ENCODE data around the gene STX16.

Gene STX16

GRCh38 chr20:58717278-58718091 lies 66.4 kb downstream of the STX16 start:
- DNase-seq (ENCODE audit: low spot score): no peak
- ChIA-PET CTCF (interaction anchor here (0.6 to 0.8 kb wide), 2 partner anchors 11 to 954 kb away, joined by 3 to 7 read pairs; no protein-coding TSS in a partner anchor), POLR2A (ENCODE audit: low non-redundant PET) (no interaction called here)
- TF ChIP-seq CTCF (conservative IDR thresholded peaks at IDR 0.05; ENCODE audit: low read depth): no peak
- no peak overlapping the region for H3K27ac ChIP-seq

- DNase-seq (ENCODE audit: low spot score): no peak
- TF ChIP-seq CTCF (conservative IDR thresholded peaks at IDR 0.05; ENCODE audit: low read depth): no peak
- no peak overlapping the region for H3K27ac ChIP-seq
- ChIA-PET CTCF (no interaction called here), POLR2A (ENCODE audit: low non-redundant PET) (no interaction called here)
These were observed 67.1 kb downstream of the STX16 start for GRCh38 chr20:58718121-58718563.

DNA sequence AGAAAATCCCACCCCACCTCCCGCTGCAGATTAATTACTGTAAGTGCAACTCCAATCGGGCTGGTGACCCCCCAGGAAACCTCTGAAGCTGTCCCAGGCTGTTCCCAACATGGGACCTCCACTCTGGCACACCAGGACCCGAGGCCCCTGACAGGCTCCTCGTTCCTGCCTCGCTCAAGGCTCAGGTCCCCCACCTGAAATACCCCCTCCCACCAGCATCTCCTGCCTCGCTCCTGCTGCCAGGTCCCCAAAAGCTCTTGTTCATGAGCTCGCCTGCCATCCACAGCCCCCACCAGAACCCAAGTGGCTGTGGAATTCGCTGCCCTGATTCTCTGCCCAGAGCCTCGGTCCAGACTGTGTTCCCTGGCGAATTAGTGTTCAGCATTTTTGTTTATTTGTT lies 67.6 kb downstream of the STX16 start:
- ChIA-PET CTCF (interaction anchor here (0.6 to 0.7 kb wide), 3 partner anchors 15 to 667 kb away, joined by 3 to 4 read pairs (median 4); no protein-coding TSS in a partner anchor), POLR2A (ENCODE audit: low non-redundant PET) (no interaction called here)
- no peak overlapping the region for H3K27ac ChIP-seq
- no peak for DNase-seq (ENCODE audit: low spot score)
- no peak for TF ChIP-seq CTCF (conservative IDR thresholded peaks at IDR 0.05; ENCODE audit: low read depth)

- ChIA-PET CTCF (interaction anchor here (0.6 to 0.7 kb wide), 3 partner anchors 16 to 666 kb away, joined by 3 to 4 read pairs (median 4); no protein-coding TSS in a partner anchor), POLR2A (ENCODE audit: low non-redundant PET) (no interaction called here)
- H3K27ac ChIP-seq: no peak overlapping the region
- no peak for TF ChIP-seq CTCF (conservative IDR thresholded peaks at IDR 0.05; ENCODE audit: low read depth)
- DNase-seq (ENCODE audit: low spot score): no peak
These were observed 68.2 kb downstream of the STX16 start for GRCh38 chr20:58719258-58719657.

- ChIA-PET CTCF (interaction anchor here (0.5 kb wide), 1 partner anchor 18 kb away, joined by 3 read pairs; no protein-coding TSS in a partner anchor), POLR2A (ENCODE audit: low non-redundant PET) (no interaction called here)
- no peak overlapping the region for H3K27ac ChIP-seq
- TF ChIP-seq CTCF (conservative IDR thresholded peaks at IDR 0.05; ENCODE audit: low read depth): no peak
- no peak for DNase-seq (ENCODE audit: low spot score)
These were observed 68.9 kb downstream of the STX16 start for GRCh38 chr20:58719971-58720371.

GRCh38 chr20:58720890-58721289 lies 69.8 kb downstream of the STX16 start:
- TF ChIP-seq CTCF (conservative IDR thresholded peaks at IDR 0.05; ENCODE audit: low read depth): no peak

More at GRCh38 chr20:58720890-58721289, 69.8 kb downstream of the STX16 start:
- ChIA-PET POLR2A (ENCODE audit: low non-redundant PET) (no interaction called here), CTCF (no interaction called here)
- H3K27ac ChIP-seq: no peak overlapping the region
- no peak for DNase-seq (ENCODE audit: low spot score)
